ENCODE results near the gene FBXL19. TPM values are rescaled to one million over a fixed set of nuclear protein-coding genes. Genes with fewer than 3 reads are reported as not detected.

Gene FBXL19
- total RNA-seq, 1 donor from 2014 or later: 56.4 TPM

DNA sequence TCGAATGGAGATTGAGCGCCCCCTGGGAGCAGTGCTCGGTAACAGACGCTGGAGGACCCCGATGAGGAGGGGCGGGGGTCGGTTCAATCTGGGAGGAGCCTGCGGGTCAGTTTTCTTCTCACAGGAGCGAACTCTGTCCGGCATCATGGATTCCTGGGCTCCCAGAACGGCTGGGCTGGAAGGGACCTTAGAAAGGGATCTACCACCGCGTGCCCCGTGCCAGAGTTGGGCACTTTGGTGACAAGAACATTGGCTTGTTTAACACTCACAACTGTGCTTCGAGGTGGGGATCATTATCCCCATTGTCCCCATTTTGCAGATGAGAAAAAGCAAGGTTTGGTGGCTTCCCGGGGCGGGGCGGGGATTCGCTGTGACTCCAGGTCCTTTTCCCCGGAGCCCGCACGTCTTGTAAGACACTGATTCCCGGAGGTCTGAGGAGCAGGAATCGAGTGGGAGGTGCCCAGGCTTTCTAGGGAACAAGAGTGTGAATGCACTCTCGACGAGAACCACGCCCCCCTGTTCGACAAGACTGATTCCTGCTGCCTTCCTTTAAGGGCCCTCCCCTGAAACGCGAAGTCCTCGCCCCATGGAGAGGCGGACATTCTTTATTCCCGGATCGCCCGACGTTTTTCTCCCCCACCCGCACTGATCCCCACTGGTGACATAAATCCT is 1.5 kb upstream of the FBXL19 start:
- no peaks in the 10 kb centered on the region for H3K9me3 Mint-ChIP-seq
- H3K36me3 Mint-ChIP-seq: no peaks in the 10 kb centered on the region
- TF ChIP-seq, protein P1, sequence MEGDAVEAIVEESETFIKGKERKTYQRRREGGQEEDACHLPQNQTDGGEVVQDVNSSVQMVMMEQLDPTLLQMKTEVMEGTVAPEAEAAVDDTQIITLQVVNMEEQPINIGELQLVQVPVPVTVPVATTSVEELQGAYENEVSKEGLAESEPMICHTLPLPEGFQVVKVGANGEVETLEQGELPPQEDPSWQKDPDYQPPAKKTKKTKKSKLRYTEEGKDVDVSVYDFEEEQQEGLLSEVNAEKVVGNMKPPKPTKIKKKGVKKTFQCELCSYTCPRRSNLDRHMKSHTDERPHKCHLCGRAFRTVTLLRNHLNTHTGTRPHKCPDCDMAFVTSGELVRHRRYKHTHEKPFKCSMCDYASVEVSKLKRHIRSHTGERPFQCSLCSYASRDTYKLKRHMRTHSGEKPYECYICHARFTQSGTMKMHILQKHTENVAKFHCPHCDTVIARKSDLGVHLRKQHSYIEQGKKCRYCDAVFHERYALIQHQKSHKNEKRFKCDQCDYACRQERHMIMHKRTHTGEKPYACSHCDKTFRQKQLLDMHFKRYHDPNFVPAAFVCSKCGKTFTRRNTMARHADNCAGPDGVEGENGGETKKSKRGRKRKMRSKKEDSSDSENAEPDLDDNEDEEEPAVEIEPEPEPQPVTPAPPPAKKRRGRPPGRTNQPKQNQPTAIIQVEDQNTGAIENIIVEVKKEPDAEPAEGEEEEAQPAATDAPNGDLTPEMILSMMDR (IDR thresholded peaks at IDR 0.05; ENCODE audit: unreplicated experiment): peak; percentile 94
- peaks cover 14% of the 10 kb centered on the region for H3K4me1 Mint-ChIP-seq
- no peaks in the 10 kb centered on the region for H3K27me3 Mint-ChIP-seq (ENCODE audit: low read depth)
- peak overlapping the region; percentile 100 for H3K4me3 Mint-ChIP-seq
- H3K27ac Mint-ChIP-seq: peak overlapping the region; percentile 100
- peak; percentile 89 to 95 for DNase-seq (ENCODE audit: low spot score in 2 of 2, unreplicated experiment in 2 of 2)

DNA sequence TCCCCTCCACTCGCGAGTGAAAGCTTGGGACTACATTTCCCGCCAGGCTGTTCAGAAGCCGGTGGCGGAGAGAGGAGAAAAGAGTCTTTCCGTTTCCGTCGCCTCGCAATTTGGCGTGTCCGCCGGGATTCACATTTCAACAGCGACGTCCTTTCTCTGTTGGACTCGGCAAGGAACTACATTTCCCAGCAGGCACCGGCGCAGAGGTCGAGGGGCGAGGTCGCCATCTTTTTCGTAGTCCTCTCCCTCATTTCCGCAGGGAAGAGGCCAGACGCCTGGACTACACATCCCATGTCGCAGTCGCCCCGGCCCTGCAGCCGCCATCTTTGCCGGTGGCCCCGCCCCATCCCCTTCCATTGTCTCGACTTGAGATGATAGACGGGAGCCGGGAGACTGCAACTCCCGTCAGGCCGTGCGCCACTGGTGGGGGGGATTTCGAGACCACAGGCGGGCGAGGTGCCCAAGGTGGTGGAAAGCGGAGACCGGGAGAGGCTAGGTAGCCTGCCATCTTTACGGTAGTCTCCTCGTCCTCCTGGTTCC is 882 bp upstream of the FBXL19 start:
- TF ChIP-seq, protein P1 (IDR thresholded peaks at IDR 0.05; ENCODE audit: unreplicated experiment): no peak
- DNase-seq (ENCODE audit: low spot score in 2 of 2, unreplicated experiment in 2 of 2): peak; percentile 99 to 100
- H3K4me1 Mint-ChIP-seq: peaks cover 14% of the 10 kb centered on the region
- peak overlapping the region; percentile 100 for H3K4me3 Mint-ChIP-seq
- H3K27me3 Mint-ChIP-seq (ENCODE audit: low read depth): no peaks in the 10 kb centered on the region
- no peaks in the 10 kb centered on the region for H3K36me3 Mint-ChIP-seq
- H3K27ac Mint-ChIP-seq: peak overlapping the region; percentile 100
- no peaks in the 10 kb centered on the region for H3K9me3 Mint-ChIP-seq

DNA sequence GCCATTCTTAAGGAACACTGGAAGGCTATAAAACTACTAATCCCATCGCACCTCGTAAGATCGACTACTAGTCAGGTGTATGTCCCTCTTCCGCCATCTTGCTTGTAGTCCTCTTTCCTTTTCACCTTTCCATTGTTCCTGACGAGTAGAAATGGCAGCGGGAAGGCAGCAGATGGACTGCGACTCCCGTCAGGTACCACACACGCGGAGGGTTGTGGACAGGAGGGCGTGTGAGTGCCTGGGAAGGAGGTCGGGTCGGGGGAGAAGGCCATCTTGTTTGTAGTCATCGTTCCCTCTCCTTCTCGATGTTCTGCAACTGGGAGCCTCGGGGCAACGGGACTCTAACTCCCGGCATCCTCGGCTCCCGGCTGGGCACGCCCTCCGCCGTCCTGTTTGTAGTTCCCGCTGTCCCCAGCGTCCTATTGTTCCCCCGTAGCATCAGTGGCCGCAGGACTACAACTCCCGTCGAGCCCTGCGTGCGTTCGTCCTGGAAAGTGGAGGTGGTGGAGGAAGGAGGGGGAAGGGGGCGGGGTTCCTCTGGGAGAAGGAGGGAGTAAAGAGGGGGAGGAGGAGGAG is 324 bp upstream of the FBXL19 start:
- peak overlapping the region; percentile 100 for H3K27ac Mint-ChIP-seq
- no peaks in the 10 kb centered on the region for H3K36me3 Mint-ChIP-seq
- TF ChIP-seq, protein P1 (IDR thresholded peaks at IDR 0.05; ENCODE audit: unreplicated experiment): no peak
- peak; percentile 95 to 97 for DNase-seq (ENCODE audit: low spot score in 2 of 2, unreplicated experiment in 2 of 2)
- peaks cover 14% of the 10 kb centered on the region for H3K4me1 Mint-ChIP-seq
- H3K27me3 Mint-ChIP-seq (ENCODE audit: low read depth): no peaks in the 10 kb centered on the region
- H3K4me3 Mint-ChIP-seq: peak overlapping the region; percentile 100
- no peaks in the 10 kb centered on the region for H3K9me3 Mint-ChIP-seq

DNA sequence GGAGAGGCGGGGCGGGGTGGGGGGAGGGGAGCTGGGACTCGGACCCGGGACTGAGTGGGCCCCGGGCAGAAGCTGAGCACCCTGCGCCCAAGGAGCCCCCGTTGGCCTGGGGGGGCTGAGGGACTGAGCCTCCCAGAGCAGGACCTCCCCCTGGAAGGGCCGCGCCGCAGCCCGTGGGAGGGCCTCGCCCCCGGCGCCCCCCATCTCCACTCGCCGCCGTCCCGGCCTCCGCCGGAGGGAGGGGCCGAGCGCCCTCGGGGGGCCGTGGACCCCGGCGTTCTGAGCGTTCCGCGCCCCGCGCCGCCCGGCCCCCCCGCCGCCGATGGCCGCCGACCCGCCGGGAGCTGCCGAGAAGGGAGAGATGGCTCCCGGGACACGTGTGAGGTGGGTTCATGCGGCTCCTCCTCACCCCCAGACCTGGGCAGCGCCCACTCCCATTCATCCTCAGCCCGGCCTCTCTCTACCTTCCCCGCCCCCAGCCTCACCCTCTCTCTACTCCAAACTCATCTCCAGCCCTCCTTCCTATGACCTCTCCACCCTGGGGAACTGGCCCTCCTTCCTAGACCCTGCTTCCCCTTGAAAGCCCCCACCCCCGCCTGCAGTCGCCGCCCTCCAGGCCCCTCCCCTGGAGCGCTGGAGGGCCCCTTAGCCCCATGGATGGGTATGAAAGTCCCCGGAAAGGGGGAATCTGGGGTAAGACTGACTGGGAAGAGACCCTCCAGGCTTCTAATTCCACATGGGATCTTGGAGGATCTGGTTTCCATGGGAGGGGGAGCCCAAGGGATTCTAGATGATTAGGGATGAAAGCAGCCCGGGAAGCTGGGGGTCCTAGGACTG is 922 bp downstream of the FBXL19 start:
- H3K27me3 Mint-ChIP-seq (ENCODE audit: low read depth): no peaks in the 10 kb centered on the region
- H3K4me1 Mint-ChIP-seq: peaks cover 14% of the 10 kb centered on the region
- peaks cover 2% of the 10 kb centered on the region for H3K36me3 Mint-ChIP-seq
- DNase-seq (ENCODE audit: low spot score in 2 of 2, unreplicated experiment in 2 of 2): peak in 1 of 2 experiments; percentile 51
- peak overlapping the region; percentile 82 for H3K27ac Mint-ChIP-seq
- no peaks in the 10 kb centered on the region for H3K9me3 Mint-ChIP-seq
- H3K4me3 Mint-ChIP-seq: peak overlapping the region; percentile 77
- TF ChIP-seq, protein P1 (IDR thresholded peaks at IDR 0.05; ENCODE audit: unreplicated experiment): no peak

DNA sequence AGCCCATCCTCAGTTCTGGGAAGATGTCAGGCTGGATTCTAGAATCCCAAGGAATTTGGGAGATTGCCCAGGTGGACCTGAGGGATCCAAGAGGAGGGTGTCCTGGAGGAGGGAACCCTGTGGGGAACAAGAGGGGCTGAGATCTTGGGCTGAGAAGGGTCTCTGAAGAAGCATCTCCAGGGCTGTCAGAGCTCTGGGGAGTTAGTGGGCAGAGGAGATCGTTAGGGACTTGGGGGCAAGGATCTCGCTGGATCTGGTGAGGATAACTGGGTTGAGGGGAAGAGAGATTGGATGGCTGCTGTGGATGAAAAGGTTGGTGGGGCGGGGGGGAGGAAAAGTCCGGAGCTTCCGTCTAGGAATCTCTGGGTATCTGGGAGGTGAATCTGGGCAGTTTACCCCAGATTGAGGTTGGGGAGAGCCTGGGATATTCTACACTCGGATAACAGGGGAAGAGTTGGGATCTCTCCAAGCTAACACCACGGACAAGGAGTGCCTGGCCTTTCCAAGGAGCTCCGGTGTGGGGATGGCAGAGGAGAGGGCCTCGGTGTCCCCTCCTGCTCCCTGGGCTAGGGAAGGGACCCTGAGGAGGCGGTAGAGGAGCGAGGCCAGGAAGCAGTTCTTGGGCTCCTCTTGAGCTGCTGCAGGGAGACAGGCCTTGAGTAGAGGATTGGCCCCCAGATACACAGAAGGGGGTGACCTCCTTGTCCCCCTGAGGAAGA is 1.7 kb downstream of the FBXL19 start:
- H3K9me3 Mint-ChIP-seq: no peaks in the 10 kb centered on the region
- H3K27ac Mint-ChIP-seq: peak overlapping the region; percentile 82
- no peaks in the 10 kb centered on the region for H3K27me3 Mint-ChIP-seq (ENCODE audit: low read depth)
- peaks cover 14% of the 10 kb centered on the region for H3K4me1 Mint-ChIP-seq
- no peak for DNase-seq (ENCODE audit: low spot score in 2 of 2, unreplicated experiment in 2 of 2)
- TF ChIP-seq, protein P1 (IDR thresholded peaks at IDR 0.05; ENCODE audit: unreplicated experiment): no peak
- H3K36me3 Mint-ChIP-seq: peaks cover 2% of the 10 kb centered on the region
- H3K4me3 Mint-ChIP-seq: peak overlapping the region; percentile 77
